Fibroblast of skin of right quadriceps (primary cell): ENCODE results near the gene PVALB.

Experiments
- DNase-seq: peaks from one replicate; pipeline ENCODE4 v3.0.0-alpha.2; 2013

Gene PVALB

DNA sequence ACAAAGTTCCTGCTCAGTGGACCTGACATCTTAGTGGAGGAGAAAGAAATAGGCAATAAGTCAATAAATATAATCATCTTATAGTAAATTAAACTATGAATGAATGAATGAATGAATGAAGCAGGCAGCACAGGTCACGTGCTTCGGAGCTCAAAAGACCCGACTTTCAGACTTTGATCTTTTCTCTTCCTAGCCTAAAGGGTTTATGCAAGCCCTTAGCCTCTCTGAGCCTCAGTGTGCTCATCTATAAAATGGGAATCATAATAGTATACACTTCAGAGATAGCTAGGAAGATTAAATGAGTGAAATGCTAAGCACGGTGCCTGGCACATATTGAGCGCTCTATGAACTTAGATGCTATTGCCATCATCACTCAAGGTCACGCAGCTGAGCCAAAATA lies 7.5 kb downstream of the PVALB start:
- no peak for DNase-seq

- DNase-seq: no peak
These were observed 8.0 kb downstream of the PVALB start for GRCh38 chr22:36808721-36809344.

- no peak for DNase-seq
These were observed 9.2 kb downstream of the PVALB start for GRCh38 chr22:36807627-36808026.

GRCh38 chr22:36806835-36807234 lies 10.0 kb downstream of the PVALB start:
- DNase-seq: no peak

DNA sequence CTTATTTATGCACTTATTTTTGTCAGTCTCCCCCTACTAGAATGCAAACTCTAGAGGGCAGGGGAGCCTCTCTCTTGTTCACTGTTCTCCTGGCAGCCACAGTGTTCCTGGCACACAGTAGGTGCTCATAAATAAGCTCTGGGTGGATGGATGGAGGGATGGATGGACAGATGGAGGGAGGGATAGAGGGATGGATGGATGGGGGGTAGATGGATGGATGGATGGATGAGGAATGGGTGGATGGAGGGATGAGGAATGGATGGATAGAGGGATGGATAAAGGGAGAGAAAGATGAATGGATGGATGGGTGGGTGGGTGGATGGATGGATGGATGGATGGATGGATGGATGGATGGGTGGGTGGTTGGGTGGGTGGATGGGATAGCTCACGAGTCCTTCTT lies 13.5 kb downstream of the PVALB start:
- no peak for DNase-seq

DNA sequence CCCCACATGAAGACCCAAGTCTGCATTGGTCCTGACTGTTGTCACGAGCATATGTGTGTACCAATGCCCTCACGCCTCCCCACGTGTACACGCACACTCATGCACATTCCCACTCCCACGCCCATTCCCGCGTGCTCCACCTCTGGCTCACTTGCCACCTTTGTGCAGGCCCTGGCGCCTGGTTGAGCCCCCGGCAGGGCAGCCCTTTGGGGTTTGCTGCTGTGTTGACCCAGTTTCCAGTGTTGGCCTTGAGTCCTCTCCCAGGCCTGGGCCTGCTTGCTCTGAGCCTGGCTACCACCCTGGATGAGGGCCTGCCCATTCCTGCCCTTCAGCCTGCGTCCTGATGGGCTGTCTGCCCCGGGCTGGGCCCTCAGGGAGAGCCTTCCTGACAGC lies 18.2 kb downstream of the PVALB start:
- no peak for DNase-seq

DNA sequence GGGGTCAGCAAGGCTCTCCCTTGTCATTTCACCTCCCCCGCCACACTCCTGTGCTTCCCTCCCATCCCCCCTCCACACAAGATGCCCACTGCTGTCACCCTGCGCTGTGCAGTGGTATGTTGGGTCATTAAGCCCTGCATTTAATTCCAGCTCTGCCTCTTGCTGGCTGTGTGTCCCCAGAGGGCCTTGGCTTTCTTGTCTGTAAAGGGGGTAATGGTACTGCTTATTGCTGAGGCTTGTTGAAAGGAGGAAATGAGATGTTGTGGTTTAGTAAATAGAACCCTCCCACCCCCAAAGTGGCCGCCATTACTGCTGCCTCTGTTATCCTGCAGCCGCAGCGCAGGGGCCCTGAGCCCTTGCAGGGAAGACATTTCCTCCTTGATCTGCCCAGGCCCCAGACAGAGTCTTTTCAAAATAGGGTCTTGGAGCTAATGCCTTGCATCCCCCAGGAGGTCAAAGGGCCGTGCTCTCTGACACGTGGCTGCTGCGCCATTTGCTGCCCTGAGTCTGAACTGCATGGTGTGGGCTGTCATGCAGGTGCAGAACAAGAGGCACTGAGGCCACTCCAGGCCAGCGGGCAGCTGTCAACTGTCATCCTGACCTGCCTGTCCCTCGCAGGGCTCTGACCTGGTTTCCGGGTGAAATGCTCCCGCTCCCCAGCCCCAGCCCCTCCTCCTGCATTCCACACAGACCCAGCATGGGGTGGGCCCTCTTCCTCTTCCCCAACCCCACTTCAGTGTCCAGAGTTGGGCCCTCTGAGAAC lies 18.7 kb downstream of the PVALB start:
- DNase-seq: no peak

DNA sequence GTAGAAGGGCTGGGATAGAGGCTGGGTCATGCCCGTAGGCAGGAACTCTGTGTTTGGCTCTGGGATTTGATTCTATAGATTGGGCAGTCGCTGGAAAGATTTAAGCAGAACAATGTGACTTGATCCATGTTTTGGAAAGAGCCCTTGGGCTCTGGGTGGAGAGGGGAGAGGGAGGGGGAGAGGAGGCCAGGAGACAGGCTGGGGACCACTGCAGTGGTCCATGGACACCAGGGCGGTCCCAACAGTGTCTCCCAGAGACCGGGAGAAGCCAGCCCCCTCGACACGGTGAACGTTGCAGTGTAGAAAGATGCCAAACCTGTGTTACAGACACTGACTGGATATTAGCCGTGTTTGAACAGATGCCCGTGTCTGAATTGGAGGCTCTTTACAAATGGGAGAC lies 19.5 kb downstream of the PVALB start:
- DNase-seq: no peak

DNA sequence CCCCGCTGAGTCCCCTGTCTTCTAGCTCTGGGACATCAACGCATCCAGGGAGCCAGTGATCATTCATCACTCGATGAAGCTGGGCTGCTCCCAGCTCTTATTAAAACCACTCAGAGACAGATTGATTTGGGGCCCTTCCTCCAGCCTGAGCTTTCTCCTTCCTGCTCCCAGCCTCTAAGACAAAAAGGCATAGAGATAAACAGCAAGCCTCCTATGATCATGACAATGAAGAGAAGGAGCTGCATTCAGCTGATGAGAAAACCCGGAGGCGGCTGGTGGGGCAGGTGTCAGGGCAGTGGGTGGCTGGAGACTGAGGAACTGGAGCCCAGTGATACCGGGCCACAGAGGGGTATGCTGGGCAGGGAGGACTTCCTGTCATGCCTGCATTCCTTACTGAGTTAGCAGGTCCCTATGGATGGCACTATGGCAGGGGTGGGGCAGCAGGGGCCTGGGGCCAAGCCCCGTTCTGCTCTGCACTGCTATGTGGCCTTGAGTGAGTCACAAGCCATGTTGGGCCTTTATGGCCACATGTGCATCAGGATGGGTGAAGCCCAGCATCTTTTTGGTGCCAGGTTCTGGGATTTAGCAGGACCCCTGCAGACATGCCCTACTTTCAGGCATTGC lies 20.2 kb downstream of the PVALB start:
- no peak for DNase-seq

DNA sequence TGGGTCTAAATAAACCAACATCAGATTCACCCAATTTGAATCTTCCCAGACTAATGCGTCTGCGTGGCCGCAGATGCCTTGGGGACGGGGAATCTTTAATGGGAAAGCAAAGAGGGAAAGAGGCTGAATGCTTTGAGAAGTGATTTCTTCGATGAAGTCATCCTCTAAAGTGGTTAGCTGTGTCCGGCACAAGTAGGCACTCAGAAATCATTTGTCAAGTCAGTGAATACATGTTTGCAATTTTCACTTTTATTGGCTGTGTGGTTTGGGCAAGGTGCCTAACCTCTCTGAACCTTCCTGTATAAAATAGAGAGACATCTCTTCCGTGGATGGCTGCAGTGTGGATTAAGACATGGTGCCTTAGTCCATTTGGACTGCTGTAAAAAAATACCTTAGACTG lies 21.2 kb downstream of the PVALB start:
- no peak for DNase-seq

GRCh38 chr22:36790648-36791047 lies 26.2 kb downstream of the PVALB start:
- DNase-seq: no peak

DNA sequence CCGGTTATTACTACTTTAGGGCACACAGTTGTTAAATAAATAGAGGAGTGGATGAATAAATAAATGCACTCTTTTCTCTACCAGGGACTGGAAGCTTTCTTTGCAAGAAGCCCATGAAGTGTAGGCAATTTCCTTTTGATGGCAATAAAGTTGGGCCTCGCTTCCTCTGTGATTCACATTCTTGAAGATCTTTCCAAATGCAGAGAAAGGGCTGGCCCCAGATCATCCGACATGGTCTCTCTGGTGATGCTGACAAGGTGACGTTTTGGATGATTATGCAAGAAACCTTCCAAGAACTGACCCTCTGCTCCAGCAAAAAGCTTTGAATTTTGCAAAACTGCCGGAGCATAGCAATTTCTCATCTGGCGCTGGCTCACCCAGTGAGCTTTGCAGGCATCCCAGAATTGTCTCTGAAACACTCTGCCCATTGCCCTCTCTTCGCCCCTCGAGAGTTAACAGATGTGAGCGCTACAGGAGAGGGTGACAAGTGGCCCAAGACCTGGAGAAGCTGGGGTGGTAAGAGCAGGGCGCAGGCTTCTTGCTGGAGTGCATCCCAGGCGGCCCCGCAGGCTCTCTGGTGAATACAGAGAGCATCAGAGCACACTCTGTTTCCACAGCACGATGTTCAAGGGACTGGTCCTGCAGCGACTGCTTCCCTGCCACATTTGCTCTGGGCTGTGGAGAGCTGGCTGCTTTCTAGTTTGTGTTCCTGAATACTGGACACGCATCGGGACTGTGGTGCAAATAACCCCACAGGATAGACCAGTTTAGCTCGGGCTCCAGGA lies 29.4 kb downstream of the PVALB start:
- DNase-seq: no peak

- DNase-seq: no peak
These were observed 33.1 kb downstream of the PVALB start for GRCh38 chr22:36783743-36784142.

- peak; percentile 75 for DNase-seq
These were observed 34.9 kb downstream of the PVALB start for GRCh38 chr22:36781656-36782627.

- DNase-seq: no peak
These were observed 38.8 kb downstream of the PVALB start for GRCh38 chr22:36778020-36778419.

- DNase-seq: no peak
These were observed 40.1 kb downstream of the PVALB start for GRCh38 chr22:36776722-36777121.

DNA sequence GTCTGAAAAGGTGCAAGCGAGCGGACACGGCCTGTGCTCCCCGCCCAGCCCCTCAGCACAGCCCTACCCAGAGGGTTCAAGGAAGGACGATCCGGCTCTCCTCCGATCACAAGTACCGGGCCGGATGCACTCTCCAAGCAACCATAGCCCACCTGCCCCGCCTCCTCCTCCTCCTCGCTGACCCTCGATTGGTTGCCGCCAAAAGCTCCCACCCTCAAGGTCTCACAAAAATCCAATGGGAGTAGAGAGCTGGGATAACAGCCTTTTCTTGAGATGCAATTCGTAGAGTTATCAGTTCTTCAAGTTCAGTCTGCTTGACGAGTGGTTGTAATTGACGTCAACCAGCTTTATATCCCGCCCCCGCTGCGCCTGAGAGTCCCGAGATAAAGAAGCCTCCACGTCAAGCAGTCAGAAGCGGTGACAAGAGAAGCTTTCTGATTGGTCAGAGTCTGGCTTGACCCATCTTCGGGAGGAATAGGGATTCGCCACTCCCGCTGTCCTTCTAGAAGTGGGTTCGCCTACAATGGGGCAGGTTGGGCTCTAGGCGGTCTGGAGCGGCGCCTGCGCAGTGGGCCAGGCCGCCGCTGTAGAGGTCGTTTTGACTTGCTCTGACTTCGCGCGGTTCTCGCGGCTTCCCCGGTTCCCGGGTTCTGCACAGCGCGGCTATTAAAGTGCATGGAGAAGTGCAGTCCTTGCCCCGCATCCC lies 40.7 kb downstream of the PVALB start, which contains the start of gene IFT27:
IFT27 (minus strand) TSS at position 156 of the 706 bp plus-strand sequence. CDS start 412 bp downstream, outside the sequence.
- DNase-seq: peak; percentile 100

GRCh38 chr22:36775586-36775963 lies 41.3 kb downstream of the PVALB start:
- no peak for DNase-seq

- DNase-seq: peak; percentile 21
These were observed 42.9 kb downstream of the PVALB start for GRCh38 chr22:36773935-36774334.

DNA sequence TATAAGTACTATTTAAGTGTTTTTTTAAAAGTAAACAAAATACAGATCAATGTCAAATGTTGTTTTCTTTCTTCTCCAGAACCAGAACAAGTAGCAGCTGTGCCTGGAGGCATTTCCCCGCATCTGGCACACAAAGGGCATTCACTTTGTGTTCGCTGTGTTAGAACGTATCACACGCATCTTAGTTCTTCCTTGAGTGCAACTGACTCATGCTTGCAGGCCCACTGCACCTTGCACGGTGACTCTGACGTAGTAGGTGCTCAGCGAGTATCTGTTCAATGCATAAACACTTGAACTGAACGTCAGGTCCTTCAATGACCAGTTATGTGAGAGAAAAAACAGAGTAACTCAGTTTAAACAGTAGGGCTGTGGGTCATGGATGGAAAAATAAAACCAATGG lies 44.4 kb downstream of the PVALB start:
- no peak for DNase-seq

- DNase-seq: no peak
These were observed 45.3 kb downstream of the PVALB start for GRCh38 chr22:36771356-36772063.
